ENCODE results near the gene NR3C2.

- TF ChIP-seq CTCF (IDR thresholded peaks at IDR 0.05) (no peak), POLR2A (IDR thresholded peaks at IDR 0.05) (no peak)
Observed at GRCh38 chr4:148286012-148286411, 156.2 kb downstream of the NR3C2 start.

All from adrenal gland (tissue), 5 donors.